A673 (cell line): Measurements from ENCODE around the gene CTNNA3. TPM values are rescaled to one million over a fixed set of nuclear protein-coding genes. Genes with fewer than 3 reads are reported as not detected.
"Not testable (repeated sequence)": the region's sequence is repeated elsewhere in the genome, so short reads cannot be mapped to it uniquely, and the experiment has no call there.

Source experiments
- BruUV-seq: library from RNA; stranded (reverse); fragments of 400-500 nt; replicated peaks from 2 replicates; lab custom pipeline; 2021; lab: Mats Ljungman, UMichigan
- CTCF ChIA-PET: fragments of 300-600 bp; sonication (Branson Sonifier 250); formaldehyde crosslinking; loops from one replicate; lab custom pipeline; 2022; ENCODE audit warnings: antibody characterized with exemption; lab: Charles Lee
- POLR2A ChIA-PET: fragments of 300-600 bp; sonication (Branson Sonifier 250); formaldehyde crosslinking; loops from one replicate; lab custom pipeline; 2022; ENCODE audit warnings: antibody characterized with exemption; ENCODE audit not compliant: low non-redundant PET; lab: Charles Lee
- DNase-seq: peaks from one replicate; pipeline ENCODE4 v3.0.0-alpha.2; 2015; ENCODE audit warnings: low spot score
- H3K27ac ChIP-seq: fragments of 200-600 bp; sonication (generic); 2 replicates; pipeline ENCODE4 v1.5.1; 2016; ENCODE audit warnings: mixed run types, low read depth, mild to moderate bottlenecking, mixed read lengths, antibody characterized with exemption, low read length; ENCODE audit not compliant: poor library complexity, severe bottlenecking
- H3K27me3 ChIP-seq: fragments of 200-600 bp; sonication (generic); replicated peaks from 2 replicates; pipeline ENCODE4 v1.6.1; 2017; ENCODE audit warnings: mixed run types, low read depth, mild to moderate bottlenecking, mixed read lengths, antibody characterized with exemption, low read length; ENCODE audit not compliant: insufficient read depth, poor library complexity
- H3K36me3 ChIP-seq: fragments of 200-600 bp; sonication (generic); 2 replicates; pipeline ENCODE4 v1.6.1; 2016; ENCODE audit warnings: mixed run types, mild to moderate bottlenecking, mixed read lengths, antibody characterized with exemption, low read length; ENCODE audit not compliant: insufficient read depth, poor library complexity, severe bottlenecking
- H3K4me1 ChIP-seq: fragments of 200-600 bp; sonication (generic); 2 replicates; pipeline ENCODE4 v1.6.1; 2017; ENCODE audit warnings: mixed run types, mild to moderate bottlenecking, mixed read lengths, antibody characterized with exemption, low read length; ENCODE audit not compliant: insufficient read depth, poor library complexity, severe bottlenecking
- H3K4me3 ChIP-seq: fragments of 200-600 bp; sonication (generic); 2 replicates; pipeline ENCODE4 v1.5.1; 2016; ENCODE audit warnings: low read depth, mixed run types, mild to moderate bottlenecking, mixed read lengths, low read length; ENCODE audit not compliant: poor library complexity, severe bottlenecking
- H3K9me3 ChIP-seq: fragments of 200-600 bp; sonication (generic); 2 replicates; pipeline ENCODE4 v1.6.1; 2016; ENCODE audit warnings: mixed run types, low read depth, mild to moderate bottlenecking, mixed read lengths, antibody characterized with exemption, low read length; ENCODE audit not compliant: poor library complexity, severe bottlenecking
- EZH2 ChIP-seq: fragments of 200-600 bp; sonication (generic); IDR thresholded peaks from 2 replicates; pipeline ENCODE4 v1.6.1; 2017; ENCODE audit warnings: borderline replicate concordance, low read depth, mild to moderate bottlenecking, mixed read lengths, antibody characterized with exemption, low read length; ENCODE audit not compliant: poor library complexity, severe bottlenecking
- intact Hi-C: fragments of 100-400 bp; cut with micrococcal nuclease; formaldehyde crosslinking; loops from one replicate; pipeline ENCODE4 v1.10.0; 2022; ENCODE audit not compliant: unreplicated experiment
- total RNA-seq: library from RNA; stranded (reverse); gene quantifications from 2 replicates; pipeline ENCODE4 v1.2.3, GENCODE V29; 2021
- TF ChIP-seq, protein P1 (sequence below): fragments of 300-800, 200-600 bp; sonication (generic); conservative IDR thresholded peaks from 2 replicates; pipeline ENCODE4 v1.5.1; 2017; ENCODE audit warnings: low read depth, mild to moderate bottlenecking, antibody characterized with exemption, low read length, moderate library complexity, mixed read lengths

Gene CTNNA3
- total RNA-seq, 1 experiment from 2014 or later, result not detected

DNA sequence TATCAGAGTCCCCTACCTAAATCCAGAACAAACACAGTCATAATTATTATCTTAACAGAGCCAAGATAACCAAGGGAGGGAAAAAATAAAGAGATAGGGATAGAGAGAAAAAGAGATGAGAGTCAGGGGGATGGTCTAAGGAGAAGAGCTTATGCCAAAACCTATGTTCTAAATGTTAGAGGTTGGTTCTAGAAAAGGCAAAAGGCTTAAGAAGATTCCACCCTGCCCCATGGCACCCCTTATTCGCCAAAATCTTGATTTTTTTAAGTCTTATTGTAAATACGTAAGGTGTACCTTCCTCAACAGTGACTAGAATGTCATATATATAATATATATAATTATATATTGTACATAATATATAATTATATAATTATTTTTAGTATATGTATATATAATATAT lies 29.6 kb upstream of the CTNNA3 start:
- DNase-seq, result no peak

DNA sequence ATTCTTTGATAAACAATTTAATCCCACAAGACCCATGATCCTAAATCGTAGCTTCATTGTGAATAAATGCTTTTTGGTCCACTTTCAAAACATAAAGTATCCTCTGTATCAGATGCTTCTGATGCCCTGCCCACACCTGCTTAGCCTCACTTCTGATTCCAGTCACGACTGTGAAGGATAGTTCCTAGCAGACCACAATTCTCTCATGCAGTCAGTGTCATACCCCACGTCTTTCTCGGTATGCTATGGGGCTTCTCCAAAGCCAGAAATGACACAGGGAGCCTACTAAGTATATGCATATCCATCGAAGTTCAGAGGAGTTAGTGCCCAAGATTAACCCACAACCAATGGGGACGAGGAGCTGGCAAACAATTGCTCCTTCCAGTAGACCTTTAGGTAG lies 27.6 kb upstream of the CTNNA3 start:
- no peaks in the 10 kb centered on the region for H3K4me1 ChIP-seq
- H3K27me3 ChIP-seq, result peaks cover 11% of the 10 kb centered on the region
- intact Hi-C loops, result no loop called here
- no peak overlapping the region for H3K4me3 ChIP-seq
- no peaks in the 10 kb centered on the region for H3K9me3 ChIP-seq
- no peak for DNase-seq
- no TSS peak for BruUV-seq
- no peaks in the 10 kb centered on the region for H3K36me3 ChIP-seq
- H3K27ac ChIP-seq, result no peak overlapping the region
- no peak for TF ChIP-seq EZH2
- TF ChIP-seq, protein P1, sequence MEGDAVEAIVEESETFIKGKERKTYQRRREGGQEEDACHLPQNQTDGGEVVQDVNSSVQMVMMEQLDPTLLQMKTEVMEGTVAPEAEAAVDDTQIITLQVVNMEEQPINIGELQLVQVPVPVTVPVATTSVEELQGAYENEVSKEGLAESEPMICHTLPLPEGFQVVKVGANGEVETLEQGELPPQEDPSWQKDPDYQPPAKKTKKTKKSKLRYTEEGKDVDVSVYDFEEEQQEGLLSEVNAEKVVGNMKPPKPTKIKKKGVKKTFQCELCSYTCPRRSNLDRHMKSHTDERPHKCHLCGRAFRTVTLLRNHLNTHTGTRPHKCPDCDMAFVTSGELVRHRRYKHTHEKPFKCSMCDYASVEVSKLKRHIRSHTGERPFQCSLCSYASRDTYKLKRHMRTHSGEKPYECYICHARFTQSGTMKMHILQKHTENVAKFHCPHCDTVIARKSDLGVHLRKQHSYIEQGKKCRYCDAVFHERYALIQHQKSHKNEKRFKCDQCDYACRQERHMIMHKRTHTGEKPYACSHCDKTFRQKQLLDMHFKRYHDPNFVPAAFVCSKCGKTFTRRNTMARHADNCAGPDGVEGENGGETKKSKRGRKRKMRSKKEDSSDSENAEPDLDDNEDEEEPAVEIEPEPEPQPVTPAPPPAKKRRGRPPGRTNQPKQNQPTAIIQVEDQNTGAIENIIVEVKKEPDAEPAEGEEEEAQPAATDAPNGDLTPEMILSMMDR, result no peak
- ChIA-PET CTCF (no interaction called here), POLR2A (no interaction called here)

More for the DNA sequence above, 29.6 kb upstream of the CTNNA3 start:
- intact Hi-C loops, result no loop called here
- no peak overlapping the region for H3K4me3 ChIP-seq
- H3K9me3 ChIP-seq, result no peaks in the 10 kb centered on the region
- peaks cover 27% of the 10 kb centered on the region for H3K27me3 ChIP-seq
- no peaks in the 10 kb centered on the region for H3K4me1 ChIP-seq
- H3K27ac ChIP-seq, result no peak overlapping the region
- CTCF ChIA-PET, result no interaction called here
- POLR2A ChIA-PET, result no interaction called here
- TF ChIP-seq, protein P1, result no peak
- TF ChIP-seq EZH2, result no peak
- BruUV-seq, result no TSS peak
- H3K36me3 ChIP-seq, result no peaks in the 10 kb centered on the region

DNA sequence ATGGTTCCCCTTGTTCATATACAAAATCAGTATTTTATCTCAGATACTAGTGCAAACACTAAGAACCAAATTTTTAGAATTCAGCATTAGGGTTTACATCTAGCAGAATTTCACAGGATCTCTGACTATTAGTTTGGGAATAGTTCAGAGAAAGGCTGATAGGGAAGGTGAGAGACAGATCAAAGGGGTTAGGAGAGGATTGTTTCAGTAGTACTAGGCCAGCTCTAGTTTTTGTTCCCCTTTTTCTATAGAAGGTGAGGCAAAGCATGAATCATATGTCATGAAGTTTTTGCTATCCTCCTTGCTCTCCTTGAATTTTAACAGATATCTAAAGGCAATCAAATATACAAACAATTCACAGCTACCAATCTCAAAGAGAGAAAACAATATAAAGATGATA lies 26.1 kb upstream of the CTNNA3 start:
- H3K9me3 ChIP-seq, result no peaks in the 10 kb centered on the region
- CTCF ChIA-PET, result no interaction called here
- BruUV-seq, result no TSS peak
- H3K27ac ChIP-seq, result no peak overlapping the region
- peaks cover 19% of the 10 kb centered on the region for H3K27me3 ChIP-seq
- no peak overlapping the region for H3K4me3 ChIP-seq
- no peak for TF ChIP-seq EZH2
- TF ChIP-seq, protein P1, result no peak
- H3K4me1 ChIP-seq, result no peaks in the 10 kb centered on the region
- no peaks in the 10 kb centered on the region for H3K36me3 ChIP-seq
- intact Hi-C loops, result no loop called here
- no peak for DNase-seq
- POLR2A ChIA-PET, result no interaction called here

DNA sequence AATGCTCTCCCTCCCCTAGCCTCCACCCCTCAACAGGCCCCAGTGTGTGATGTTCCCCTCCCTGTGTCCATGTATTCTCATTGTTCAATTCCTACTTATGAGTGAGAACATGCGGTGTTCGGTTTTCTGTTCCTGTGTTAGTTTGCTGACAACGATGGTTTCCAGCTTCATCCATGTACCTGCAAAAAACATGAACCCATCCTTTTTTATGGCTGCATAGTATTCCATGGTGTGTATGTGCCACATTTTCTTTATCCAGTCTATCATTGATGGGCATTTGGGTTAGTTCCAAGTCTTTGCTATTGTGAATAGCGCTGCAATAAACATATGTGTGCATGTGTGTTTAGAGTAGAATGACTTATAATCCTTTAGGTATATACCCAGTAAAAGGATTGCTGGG lies 20.5 kb upstream of the CTNNA3 start:
- H3K36me3 ChIP-seq, H3K27me3 ChIP-seq, POLR2A ChIA-PET, intact Hi-C loops, BruUV-seq, H3K9me3 ChIP-seq, H3K4me1 ChIP-seq, H3K4me3 ChIP-seq, H3K27ac ChIP-seq, DNase-seq, CTCF ChIA-PET: not testable (repeated sequence)
